Right kidney (tissue), 9 donors: Measurements from ENCODE around the gene SLC30A10.
"Not testable (repeated sequence)": the region's sequence is repeated elsewhere in the genome, so short reads cannot be mapped to it uniquely, and the experiment has no call there.

ENCODE experiments used
- DNase-seq: peaks from one replicate; pipeline ENCODE4 v3.0.0-alpha.2; 2016
- long read RNA-seq, 8 donors: transcript quantifications; one replicate each; lab custom pipeline, GENCODE V29; 2026

The SLC30A10 gene
- long read RNA-seq, donor 1: 0 reads
- long read RNA-seq, donor 2: 0 reads
- long read RNA-seq, donor 3: 0 reads
- long read RNA-seq, donor 4: 0 reads
- long read RNA-seq, donor 5: 0 reads
- long read RNA-seq, donor 6: 0 reads
- long read RNA-seq, donor 7: 0 reads
- long read RNA-seq, donor 8: 0 reads

- peak; percentile 74 for DNase-seq
Measured at GRCh38 chr1:219927956-219928790, at the start of gene SLC30A10. TSS of gene SLC30A10 (minus strand) at chr1:219928557. CDS start at chr1:219928440, 117 bp downstream.

GRCh38 chr1:219973213-219973612 lies 44.9 kb upstream of the SLC30A10 start:
- no peak for DNase-seq

DNA sequence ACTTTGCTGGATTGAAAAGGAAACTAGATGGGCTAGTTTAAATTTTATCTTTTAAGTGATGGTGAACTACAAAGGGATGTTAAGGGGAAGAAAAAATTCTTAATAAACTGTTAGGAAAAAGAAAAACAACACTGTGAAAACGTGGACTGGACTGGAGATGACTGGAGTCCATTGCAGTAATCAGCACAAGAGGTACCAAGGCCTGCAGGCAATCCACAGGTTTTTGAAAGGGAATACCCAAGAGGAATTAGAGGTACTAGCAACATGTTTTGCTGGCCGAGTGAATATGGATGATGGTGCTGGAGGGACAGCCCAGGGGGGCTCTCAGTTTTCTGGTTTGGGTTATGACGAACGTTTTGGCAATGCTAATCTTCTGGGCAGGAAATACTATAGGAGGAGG lies 39.0 kb upstream of the SLC30A10 start:
- DNase-seq: no peak

DNA sequence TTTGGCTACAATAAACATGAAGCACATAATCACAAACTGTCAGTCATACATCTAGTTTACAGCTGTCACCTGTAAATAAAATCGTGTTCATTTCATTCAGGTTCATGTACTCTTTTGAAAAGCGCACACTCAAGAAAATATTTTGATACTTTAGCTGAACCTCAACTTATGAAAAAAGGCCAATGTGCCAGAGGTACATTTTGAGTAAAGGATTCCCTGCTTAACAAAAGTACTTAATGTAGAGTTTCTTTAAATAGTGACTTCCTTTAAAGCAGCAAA lies 37.7 kb upstream of the SLC30A10 start:
- DNase-seq: no peak

- DNase-seq: no peak
Measured at GRCh38 chr1:219965285-219966070, 37.1 kb upstream of the SLC30A10 start.

DNA sequence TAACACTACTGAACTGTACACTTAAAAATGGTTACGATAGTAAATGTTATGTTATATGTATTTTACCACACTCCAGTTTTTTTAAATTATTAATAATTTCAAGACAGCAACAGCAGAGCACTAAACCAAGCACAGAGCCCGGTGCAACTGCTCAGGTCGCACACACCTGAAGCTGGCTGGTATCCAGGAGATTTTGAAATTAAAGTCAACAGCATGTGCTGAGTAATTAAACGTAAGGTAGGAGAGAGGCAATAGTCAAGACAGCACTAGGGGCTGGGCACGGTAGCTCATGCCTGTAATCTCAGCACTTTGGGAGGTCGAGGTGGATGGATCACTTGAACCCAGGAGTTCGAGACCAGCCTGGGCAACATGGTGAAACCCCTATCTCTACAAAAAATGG lies 35.1 kb upstream of the SLC30A10 start:
- DNase-seq: no peak

GRCh38 chr1:219961684-219962083 lies 33.3 kb upstream of the SLC30A10 start:
- no peak for DNase-seq

DNA sequence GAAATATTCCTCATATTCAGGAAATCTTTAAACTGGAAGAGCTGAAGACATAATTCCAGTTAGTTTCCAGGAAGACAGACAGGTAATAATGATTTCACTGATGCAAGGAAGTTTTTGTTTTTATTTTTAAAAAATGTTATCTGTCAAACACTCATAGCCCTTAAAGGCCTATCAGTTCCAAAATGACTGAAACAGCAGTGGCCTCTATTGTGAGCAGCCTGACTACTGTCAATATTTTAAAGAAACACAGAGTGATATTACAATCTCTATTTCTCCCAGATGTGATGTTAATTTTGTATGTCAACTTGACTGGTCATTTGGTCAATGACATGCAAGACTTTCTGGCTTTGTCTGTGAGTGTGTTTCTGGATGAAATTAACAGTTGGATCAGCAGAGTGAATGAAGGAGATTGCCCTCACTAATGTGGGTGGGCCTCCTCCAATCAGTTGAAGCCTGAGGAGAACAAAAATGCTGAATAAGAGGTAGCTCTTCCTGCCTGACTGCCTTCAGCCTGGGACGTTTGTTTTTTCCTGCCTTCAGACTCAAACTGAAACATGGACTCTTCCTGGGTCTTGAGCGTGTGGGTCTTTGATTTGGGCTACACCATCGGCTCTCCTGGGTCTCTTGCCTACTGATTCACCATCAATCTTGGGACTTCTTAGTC lies 31.3 kb upstream of the SLC30A10 start:
- DNase-seq: no peak

- no peak for DNase-seq
Measured at GRCh38 chr1:219958875-219959417, 30.6 kb upstream of the SLC30A10 start.

DNA sequence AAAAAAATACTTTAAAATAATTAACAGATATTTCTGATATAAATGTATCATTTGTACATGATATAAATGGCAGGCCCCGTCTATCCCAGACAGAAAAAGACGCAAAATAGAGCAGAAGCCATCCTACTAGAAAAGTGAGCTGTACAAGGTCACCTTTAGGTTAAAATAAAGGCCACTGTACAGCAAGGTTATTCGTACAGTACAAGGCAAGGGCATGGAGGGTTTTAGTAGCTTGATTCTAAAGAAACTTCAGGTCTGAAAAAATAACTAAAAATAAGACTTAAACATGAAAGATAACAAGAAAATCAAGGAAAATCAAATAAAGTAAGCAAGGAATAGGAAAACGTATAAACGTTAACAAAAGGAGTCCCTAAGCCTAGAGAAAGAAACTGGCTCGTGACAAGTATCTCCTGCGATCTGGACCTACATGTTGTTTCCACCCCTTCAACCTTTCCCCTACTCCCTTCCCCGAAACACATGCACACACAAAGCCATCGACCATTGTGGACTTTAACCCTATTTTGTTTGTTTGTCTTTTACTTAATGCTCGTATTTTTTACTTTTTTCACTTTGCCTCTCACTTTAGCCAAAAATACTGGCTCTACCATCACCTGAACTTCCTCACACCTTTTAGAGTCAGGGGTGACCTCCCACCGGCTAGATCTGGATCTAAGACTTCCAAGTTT lies 26.5 kb upstream of the SLC30A10 start:
- DNase-seq: no peak

DNA sequence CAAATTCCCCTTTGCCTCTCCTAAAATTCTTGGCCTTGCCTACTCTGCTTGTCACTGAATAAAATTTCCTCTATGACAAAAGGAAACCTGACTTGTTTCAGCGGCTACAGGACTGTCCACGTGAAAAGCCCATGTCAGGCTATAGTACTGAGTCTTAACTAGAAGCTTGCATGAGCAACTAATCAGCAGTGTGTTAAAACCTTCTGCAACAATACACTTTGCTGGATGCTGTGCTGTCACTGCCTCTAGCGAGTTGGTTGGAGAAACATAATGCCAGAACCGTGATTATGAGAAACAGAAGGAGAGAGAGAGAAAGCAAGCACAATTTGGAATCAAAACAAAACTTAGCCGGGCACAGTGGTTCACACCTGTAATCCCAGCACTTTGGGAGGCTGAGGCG lies 25.7 kb upstream of the SLC30A10 start:
- no peak for DNase-seq

DNA sequence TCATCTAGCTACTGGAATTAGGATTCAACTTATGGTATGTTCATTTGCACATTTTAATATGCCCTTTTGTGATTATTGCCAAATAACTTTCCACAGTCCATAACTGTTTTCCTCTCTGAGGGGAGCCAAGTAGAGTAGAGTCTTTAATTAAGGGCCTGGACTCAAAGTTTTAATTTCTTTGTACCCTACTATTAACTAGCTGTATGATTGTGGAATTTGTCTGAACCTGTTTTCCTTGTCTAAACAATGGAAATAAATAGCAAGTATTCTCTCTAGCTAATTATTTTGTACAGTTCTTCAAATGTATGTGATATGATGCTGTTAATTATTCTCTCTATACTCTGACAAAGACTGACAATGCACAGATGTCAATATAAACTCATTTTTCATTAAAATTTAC lies 24.0 kb upstream of the SLC30A10 start:
- no peak for DNase-seq

- DNase-seq: not testable (repeated sequence)
Measured at GRCh38 chr1:219949227-219949626, 20.9 kb upstream of the SLC30A10 start.

DNA sequence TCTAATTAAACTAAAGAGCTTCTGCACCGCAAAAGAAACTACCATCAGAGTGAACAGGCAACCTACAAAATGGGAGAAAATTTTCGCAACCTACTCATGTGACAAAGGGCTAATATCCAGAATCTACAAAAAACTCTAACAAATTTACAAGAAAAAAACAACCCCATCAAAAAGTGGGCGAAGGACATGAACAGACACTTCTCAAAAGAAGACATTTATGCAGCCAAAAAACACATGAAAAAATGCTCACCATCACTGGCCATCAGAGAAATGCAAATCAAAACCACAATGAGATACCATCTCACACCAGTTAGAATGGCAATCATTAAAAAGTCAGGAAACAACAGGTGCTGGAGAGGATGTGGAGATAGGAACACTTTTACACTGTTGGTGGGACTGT lies 20.4 kb upstream of the SLC30A10 start:
- not testable (repeated sequence) for DNase-seq

GRCh38 chr1:219945795-219946194 lies 17.4 kb upstream of the SLC30A10 start:
- no peak for DNase-seq

GRCh38 chr1:219941179-219942118 lies 13.1 kb upstream of the SLC30A10 start:
- DNase-seq: no peak

- no peak for DNase-seq
Measured at GRCh38 chr1:219940707-219941106, 12.3 kb upstream of the SLC30A10 start.

GRCh38 chr1:219938706-219939105 lies 10.3 kb upstream of the SLC30A10 start:
- no peak for DNase-seq

GRCh38 chr1:219933763-219934162 lies 5.4 kb upstream of the SLC30A10 start:
- DNase-seq: not testable (repeated sequence)

- DNase-seq: no peak
Measured at GRCh38 chr1:219931033-219931432, 2.7 kb upstream of the SLC30A10 start.

DNA sequence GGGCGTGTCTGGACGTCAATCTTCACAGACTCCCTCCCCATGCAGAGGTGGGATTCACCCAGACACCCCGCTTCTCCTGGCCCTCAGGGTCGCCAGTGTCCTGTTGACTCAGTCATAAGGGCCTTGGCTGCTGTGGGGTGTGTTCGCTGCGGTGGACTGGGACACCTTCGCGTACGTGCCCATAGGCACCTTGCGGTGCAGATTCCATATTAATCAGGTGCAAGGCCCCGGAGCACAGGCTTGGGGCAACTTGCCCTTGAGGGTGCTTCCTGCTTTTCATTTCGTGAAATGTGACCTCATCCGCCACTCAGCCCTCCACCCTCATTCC lies 398 bp upstream of the SLC30A10 start:
- DNase-seq: no peak
